Activated CD4-positive, alpha-beta T cell treated with anti-CD3 and anti-CD28 coated beads, Interleukin-2, amount 50 U/mL, for 24 hours (primary cell): ENCODE data around the gene PSD2.

ENCODE experiments used
- DNase-seq, 2 donors: peaks; one replicate each; pipeline ENCODE4 v3.0.0-alpha.2; 2020; ENCODE audit warnings: low read depth in 1 of 2, low spot score in 1 of 2

PSD2 gene

DNA sequence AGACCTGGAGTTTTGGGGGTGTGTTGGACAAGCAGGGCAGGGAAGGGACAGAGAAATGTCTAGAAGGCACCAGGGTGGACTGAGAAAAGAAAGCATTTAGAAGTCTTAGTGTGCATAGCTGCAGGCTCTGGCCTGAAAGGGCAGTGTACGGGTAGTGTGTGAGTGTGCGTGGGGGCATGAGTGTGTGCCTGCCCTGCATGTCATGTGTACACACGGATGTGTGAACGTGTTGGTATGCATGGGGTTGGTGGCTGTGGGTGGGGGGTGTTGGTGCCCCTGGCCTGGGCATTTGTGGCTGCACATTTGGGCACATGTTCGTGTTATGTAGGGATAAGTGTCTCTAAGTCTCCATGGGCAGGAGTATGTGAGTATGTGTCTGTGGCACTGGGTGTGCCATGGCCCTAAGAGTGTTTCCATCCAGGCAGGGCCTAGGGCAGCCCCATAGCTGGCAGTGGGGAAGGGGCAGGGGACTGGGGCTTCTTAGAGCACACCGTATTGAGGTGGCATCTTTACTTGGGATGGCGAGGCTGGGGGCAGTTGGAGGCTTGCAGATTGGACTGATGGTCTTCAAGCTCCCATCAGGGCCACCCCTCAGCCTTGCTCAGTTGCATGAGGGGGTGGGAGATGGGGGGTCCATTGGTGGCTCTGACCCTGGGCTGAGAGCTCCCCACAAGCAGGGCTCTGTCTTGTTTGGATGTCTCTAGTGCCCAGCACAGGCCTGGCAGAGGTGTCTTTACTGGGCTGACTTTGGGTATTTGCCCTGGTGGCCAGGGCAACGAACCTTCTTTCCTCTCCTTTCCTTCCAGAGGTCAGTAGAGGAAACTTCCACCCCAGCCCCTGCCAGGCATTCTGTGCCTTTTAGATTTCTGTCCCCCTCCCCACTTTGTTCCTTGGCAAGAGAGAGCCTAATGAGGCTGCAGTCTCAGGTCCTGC lies 15.0 kb downstream of the PSD2 start:
- no peak for DNase-seq

DNA sequence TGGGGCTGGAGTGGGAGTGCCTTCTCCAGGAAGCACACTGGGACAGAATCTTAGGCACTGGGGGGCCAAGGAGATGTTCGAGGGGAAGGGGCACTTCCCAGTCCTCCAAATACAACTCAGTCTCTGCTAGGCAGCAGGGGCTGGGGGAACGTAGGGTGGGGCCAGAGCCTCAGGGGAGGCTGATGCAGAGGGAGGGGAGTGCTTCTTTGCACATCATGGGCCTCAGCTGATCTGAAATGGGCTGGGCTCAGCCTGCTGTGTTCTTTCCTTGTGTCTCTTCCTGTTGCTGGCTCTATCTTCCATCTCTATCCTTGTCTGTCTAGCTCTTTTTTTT lies 15.6 kb downstream of the PSD2 start:
- DNase-seq, result no peak

DNA sequence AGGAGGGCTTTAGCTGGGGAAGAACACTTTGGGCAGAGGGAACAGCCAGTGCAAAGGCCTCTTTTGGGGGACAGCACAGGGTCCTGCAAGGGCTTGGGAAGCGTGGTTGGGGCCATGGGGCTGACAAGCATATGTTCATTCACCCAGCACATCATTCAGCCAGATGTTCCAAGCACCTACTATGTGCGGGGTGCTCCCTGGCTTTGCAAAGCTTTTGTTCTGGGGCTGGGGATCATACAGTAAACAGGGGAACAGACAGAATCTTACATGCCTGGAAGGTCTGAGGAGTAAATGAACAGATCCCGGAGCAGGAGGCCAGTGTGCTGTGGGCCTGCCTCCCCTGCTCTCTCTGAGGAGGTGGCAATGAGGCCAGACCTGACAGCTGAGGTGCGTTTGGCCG lies 16.7 kb downstream of the PSD2 start:
- DNase-seq, result no peak

DNA sequence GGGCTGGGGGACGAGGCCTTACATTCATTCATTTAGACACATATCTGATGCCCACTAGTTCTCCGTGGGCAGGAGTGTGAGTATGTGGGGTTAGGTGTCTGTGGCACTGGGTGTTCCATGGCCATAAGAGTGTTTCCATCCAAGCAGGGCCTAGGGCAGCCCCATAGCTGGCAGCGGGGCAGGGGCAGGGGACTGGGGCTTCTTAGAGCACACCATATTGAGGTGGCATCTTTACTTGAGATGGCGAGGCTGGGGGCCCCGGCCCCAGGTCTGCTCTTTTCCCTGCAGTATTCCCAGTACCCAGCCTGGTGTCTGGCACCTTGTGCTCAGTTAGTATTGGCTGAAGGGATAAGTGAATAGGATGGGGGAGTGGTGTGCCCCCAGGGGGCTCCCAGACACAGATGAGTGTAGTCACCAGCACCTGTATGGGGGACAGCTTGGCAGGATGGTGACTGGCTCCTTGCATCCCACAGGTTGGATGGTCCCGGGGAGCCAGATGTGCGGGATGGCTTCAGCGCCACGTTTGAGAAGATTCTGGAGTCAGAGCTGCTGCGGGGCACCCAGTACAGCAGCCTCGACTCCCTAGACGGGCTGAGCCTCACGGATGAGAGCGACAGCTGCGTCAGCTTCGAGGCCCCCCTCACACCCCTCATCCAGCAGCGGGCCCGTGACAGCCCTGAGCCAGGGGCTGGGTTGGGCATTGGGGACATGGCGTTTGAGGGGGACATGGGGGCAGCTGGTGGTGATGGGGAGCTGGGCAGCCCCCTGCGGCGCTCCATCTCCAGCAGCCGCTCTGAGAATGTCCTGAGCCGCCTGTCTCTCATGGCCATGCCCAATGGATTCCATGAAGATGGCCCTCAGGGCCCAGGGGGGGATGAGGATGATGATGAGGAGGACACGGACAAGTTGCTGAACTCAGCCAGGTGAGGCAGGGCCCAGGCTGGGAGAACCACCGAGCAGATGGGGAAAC lies 17.5 kb downstream of the PSD2 start:
- DNase-seq, result no peak

DNA sequence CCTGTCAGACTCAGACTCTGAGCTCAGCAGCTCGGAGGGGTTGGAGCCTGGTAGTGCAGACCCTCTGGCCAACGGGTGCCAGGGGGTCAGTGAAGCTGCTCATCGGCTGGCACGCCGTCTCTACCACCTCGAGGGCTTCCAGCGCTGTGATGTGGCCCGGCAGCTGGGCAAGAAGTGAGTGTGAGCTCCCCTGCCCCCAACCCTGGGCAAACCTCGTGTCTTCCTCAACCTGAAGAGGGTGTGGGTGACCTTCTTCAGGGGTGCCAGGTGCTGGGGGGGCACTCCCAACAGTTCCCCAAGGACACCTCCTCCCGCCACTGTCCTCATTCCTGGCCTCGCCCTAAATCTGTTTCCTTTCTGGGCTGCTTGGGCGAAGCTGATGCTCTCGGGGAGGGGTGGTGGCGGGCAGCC lies 18.6 kb downstream of the PSD2 start:
- no peak for DNase-seq

DNA sequence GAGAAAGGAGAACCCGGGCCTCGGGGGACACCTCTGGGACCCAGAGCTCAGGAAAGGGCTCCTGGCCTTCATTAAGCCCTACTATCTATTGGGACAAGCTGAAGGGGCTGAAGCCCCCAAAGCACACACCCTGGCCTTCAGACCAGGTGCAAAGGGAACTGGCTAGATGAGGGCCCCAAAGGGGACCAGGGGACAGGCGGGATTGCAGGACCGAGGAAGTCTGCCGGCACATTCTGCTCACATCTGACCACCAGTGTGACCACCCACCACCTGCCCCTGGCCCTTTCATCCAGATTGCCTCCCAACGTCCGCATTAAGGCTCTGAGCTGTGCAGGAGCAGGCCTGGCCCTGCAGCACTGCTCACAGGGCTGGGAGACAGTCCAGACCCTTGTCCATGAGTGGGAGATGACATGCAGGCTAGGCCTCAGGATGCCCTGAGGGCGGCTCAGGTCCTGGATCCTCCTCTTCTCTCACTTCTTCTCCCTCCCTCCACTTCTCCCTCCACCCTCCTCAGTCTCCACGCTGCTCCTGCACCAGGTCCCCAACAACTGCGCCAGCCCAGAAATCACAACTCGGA lies 19.2 kb downstream of the PSD2 start:
- DNase-seq, result no peak

DNA sequence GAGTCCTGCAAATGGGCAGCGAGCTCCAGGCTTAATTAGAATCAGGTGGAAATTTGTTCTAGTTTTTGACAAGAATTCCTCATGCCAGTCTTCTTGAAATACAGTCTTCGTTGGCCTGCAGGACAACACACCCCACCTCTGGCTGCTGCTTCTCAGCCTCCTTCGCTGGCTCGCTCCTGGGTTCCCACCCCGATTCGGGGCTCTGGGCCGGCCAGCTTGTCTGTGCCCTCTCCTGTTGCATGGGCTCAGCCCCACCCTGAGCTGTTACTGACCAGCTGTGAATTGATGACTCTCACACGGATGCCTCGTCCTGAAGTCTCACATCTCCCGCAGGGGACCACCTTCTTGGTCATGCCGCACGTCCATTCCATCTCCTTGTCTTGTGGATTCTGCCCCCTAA lies 21.0 kb downstream of the PSD2 start:
- no peak for DNase-seq

DNA sequence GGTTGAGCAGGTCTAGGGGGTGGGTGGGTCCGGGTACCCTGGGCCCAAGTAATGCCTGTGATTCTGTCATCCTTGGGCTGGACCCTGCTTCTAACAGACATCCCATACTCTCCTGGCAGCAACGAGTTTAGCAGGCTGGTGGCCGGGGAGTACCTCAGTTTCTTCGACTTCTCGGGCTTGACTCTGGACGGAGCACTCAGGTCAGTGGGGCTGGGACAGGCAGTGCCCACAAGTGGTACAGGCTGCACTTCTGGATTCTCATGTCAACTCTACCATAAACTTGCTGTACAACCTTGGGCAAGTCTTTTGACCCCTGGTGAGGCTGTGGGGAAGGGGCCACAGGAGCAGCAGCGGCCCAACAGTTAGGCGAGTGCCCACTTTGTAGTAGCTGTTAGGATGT lies 21.8 kb downstream of the PSD2 start:
- no peak for DNase-seq

DNA sequence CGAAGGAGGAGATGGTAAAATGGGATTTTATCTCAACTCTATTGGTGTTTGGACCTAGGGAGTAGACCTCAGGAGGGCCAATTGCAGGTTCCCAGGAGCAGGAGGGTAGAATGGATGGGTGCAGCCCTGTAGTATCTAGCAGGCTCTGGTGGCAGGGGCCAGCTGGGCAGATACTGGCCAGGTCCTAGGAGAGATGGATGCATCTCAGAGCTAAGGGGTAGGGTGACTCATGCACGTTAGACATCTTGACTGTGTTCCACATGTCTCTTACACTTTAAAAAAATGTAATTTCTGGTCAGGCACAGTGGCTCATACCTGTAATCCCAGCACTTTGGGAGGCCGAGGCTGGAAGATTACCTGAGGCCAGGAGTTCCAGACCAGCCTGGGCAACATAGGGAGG lies 22.4 kb downstream of the PSD2 start:
- no peak for DNase-seq

DNA sequence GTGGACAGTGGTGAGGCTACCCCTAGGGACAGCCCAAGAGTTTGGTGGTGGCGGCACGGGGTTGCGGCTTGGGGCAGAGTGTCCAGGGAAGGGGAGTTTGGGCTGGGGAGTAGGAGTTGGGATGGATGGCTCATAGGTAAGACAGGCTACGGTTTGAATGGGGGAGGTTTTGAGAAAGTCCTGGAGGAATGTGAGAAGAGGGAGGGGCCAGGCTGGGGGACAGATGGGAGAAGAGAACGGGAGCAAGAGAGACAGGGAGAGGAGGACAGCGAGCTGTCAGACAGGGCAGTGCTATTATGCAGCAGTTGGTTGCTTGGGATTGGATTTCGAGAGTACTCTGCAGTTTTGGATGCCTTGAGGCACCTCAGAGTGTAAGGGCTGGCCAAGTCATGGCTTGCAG lies 24.5 kb downstream of the PSD2 start:
- no peak for DNase-seq

DNA sequence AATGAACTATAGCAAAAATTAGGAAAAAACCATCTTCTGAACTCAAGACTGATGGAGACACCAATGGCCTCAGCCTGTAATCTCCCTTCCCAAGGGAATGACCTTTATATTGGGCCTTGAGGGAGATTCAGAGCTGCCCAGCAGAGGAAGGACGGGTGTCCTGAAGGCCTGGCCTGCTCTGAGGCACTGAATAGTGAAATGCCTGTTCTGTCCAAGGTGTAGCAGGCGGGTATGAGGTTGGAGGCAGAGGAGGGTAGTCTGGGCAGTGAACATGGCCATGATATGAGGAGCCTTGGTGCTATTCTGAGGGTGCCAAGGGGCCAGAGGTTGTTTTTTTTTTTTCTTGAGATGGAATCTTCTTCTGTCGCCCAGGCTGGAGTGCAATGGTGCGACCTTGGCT lies 25.0 kb downstream of the PSD2 start:
- DNase-seq, result no peak

DNA sequence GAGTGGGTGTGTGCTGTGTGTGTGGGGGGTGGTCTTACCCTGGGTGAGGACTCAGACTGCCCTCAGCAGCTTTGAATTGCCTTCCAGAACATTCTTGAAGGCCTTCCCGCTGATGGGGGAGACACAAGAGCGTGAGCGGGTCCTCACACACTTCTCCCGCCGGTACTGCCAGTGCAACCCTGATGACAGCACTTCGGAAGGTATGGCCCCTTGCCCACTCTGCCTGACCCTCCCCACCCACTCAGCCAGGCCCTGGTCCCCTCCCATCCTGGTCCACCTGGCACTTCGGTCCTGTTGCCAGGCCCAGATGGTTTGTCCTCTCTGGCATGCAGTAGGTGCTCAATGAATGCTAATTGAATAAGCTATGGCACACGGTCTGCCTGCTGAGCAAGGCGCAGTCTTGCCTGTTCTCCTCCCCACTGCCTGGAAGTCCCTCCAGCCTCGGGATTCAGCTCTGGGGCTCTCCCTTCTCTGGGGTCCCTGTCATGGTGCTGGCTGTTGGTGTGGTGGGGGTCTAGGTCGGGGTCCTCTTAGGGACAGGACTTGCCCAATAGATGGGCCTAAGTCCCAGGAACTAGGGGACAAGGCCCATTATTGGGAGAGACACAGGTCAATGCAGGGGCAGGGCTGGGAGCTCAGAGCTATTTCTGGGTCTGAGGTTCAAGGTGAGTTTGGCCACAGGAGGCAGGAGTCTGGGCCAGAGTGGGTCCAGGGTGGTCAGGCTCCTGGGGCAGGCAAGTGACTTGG lies 26.4 kb downstream of the PSD2 start:
- DNase-seq, result no peak

DNA sequence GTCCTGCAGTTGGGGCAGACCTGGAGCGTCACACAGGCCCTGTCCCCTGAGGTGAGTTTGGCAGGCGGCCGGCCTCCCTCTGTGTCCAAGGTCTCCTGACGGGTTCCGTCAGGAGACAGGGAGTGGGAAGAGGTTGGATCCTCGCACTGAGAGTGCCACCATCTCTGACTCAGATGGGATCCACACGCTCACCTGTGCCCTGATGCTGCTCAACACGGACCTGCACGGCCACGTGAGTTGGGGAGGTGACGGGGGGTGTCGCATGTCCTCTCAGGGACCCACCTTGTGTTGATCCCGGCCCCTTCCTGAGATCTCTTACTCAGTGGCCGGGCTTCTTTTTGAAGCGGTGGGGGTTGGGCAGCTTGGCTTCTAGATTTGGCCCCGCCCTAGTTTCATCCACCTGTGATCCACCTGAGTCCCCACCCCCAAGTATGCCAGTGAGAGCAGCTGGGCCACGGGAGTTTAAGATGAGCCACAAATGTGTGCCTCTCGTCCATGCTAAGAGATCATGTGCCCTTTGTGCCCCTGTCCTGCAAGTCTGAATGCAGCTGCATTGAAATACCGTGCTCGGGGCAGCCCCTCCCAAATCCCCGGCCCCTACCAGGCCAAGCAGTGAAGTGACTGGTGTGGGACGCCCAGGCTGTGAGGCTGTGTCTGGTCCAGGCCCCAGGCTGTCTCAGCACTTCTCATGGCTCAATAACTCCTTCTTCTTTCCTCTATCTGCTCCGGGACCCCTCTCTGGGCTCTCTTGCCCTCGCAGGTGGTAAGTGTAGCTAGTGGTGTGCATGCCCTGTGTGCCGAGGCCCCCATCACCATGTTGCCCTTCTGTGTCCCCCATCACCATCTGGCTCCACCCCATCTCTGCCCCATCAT lies 27.2 kb downstream of the PSD2 start:
- no peak for DNase-seq

DNA sequence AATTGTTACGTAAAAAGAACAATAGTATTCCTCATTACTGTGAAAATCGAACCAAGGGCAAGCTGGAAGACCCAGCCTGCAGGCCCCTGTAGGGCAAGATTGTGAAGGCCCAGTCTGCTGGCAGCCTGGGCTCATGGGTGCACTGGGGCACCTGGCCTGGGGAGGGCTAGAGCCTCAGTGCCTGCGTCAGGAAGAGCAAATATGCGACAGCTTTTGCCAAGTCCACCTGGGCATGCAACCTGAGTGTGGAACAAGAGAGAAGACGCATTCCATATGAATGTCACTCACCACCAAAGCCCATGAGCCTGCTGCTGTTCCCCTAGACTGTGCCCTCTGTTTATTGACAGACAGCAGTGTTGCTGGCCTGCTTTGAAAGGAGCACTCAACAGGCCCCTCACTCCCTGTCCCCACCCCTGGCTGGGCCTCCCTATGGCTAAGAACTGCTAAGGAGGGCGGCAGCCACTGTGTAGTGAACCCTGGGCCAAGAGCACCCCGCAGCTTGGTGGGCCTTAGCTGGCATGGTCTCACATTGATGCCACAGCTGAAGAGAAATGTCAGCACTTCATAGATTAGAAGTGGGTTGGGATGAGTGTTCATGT lies 28.2 kb downstream of the PSD2 start:
- no peak for DNase-seq

DNA sequence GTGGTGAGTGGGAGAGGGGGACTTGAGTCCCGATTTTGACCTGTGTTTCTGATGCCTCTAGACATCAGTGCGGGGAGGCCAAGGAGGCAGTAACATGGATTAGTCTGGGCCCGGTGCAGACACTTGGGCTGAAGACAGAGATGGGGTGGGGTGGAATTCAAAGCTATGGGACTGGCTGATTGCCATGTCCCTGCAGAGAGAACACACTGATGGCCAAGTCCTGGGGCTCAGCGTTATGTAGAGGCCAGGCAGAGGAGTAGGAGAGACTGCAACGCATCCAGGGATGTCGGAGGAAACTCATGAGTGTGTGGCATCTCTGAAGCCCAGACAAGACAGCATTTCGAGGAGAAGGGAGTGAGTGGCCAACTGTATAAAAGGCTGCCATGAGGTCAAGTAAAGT lies 30.1 kb downstream of the PSD2 start:
- no peak for DNase-seq

DNA sequence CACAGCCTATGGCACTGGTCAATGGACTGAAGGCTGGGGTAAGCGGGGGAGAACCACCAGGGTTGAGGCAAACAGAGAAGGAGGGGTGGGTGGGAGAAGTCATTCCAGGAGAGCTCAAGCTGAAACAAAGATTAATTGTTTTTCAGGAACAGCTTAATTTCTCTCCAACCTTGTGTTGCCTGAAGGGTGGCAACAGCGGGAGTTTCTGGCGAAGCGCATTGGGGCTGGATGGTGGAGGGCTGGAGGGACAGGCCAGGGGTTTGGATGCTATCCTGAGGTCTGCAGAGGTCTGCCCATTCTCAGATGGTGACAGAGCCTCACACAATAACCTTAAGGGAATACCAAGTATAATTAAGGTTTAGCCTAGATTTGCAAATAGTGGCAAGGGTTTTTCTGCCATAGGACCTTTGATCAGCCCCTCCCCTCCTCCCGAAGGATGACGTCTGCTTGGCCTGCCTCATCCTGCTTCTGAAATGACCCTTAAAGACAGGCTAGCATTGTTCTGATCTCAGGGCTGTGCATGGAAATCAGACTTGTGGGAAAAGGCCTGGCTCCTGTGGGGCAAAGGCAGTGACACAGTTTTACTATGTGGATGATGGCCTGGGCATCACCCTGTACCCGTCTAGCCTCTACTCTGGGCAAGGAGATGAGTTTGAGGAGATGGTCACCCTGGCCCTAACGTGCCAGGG lies 32.7 kb downstream of the PSD2 start:
- DNase-seq, result no peak

DNA sequence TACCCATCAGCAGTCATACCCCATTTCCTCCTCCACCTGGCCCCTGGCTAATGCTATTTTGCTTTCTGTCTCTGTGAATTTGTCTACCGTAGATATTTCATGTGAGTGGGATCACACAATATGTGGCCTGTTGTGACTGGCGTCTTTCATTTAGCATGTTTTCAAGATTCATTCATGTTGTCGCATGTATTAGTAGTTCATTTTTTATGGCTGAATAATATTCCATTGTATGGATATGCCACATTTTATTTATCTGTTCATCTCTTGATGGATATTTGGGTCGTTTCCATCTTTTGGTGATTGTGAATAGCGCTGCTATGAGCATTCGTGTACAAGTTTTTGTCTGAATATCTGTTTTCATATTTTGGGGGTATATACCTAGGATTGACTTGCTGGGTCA lies 33.9 kb downstream of the PSD2 start:
- no peak for DNase-seq

DNA sequence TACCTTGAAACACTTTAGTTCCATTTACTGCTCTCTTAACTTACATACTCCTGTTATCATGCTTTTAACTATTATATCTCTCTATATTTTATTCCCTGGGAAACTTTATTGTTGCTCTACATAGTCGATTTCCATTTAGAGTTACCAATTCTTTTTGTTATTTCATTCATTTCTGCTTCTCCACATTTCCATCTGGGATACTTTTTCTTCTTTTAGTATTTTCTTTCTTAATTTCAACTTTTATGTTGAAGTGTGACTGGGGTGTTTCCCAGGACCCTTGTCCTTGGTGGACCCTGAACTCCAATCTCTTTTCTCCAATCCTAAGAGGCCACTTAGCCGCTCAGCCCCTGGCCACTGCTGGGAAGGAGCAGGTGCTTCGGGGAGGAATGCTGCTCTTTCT lies 36.0 kb downstream of the PSD2 start:
- no peak for DNase-seq

DNA sequence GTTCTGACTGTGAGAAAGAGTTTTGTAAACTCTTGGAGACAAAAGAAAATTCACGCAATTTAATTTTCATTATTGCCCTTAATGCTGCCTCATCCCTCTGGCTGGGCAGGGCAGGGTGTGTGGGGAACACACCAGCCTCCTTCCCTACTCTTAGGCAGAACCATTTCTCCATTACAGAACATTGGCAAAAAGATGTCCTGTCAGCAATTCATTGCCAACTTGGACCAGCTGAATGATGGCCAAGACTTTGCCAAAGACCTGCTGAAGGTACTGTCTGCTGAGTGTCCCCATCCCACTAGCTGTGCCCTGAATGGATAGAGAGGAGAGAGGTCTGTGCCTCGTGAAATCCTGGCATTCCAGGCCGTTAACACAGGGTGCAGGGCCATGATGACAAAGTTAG lies 37.9 kb downstream of the PSD2 start:
- no peak for DNase-seq
